H9 (cell line): ENCODE data around the gene NRG2. TPM values are rescaled to one million over a fixed set of nuclear protein-coding genes. Genes with fewer than 3 reads are reported as not detected.

Experiments used
- DNase-seq: peaks from one replicate; pipeline ENCODE4 v3.0.0-alpha.2; 2017
- H2AFZ ChIP-seq: one replicate; pipeline ENCODE4 v1.6.1; 2013; ENCODE audit warnings: mild to moderate bottlenecking, low read length, control low read depth, moderate library complexity
- H2AK5ac ChIP-seq: 2 replicates; pipeline ENCODE4 v1.6.1; 2013; ENCODE audit warnings: low read length, control low read depth, mixed read lengths; ENCODE audit not compliant: insufficient read length
- H2BK120ac ChIP-seq: one replicate; pipeline ENCODE4 v1.6.1; 2013; ENCODE audit warnings: low read depth, mild to moderate bottlenecking, low read length, control low read depth, inconsistent platforms; ENCODE audit not compliant: poor library complexity, severe bottlenecking
- H2BK12ac ChIP-seq: 2 replicates; pipeline ENCODE4 v1.6.1; 2013; ENCODE audit warnings: low read length, control low read depth, mixed read lengths, low read depth; ENCODE audit not compliant: insufficient read length
- H2BK15ac ChIP-seq: 2 replicates; pipeline ENCODE4 v1.6.1; 2013; ENCODE audit warnings: low read depth, low read length, control low read depth
- H2BK20ac ChIP-seq: one replicate; pipeline ENCODE4 v1.6.1; 2013; ENCODE audit warnings: low read depth, mild to moderate bottlenecking, low read length, control low read depth, inconsistent platforms; ENCODE audit not compliant: poor library complexity, severe bottlenecking
- H2BK5ac ChIP-seq: 2 replicates; pipeline ENCODE4 v1.6.1; 2013; ENCODE audit warnings: low read length, control low read depth, mixed read lengths; ENCODE audit not compliant: insufficient read length
- H3K14ac ChIP-seq: 2 replicates; pipeline ENCODE4 v1.6.1; 2013; ENCODE audit warnings: low read length, control low read depth; ENCODE audit not compliant: insufficient read depth
- H3K18ac ChIP-seq: 2 replicates; pipeline ENCODE4 v1.6.1; 2013; ENCODE audit warnings: low read depth, mild to moderate bottlenecking, mixed read lengths, low read length, control low read depth; ENCODE audit not compliant: insufficient read length
- H3K23ac ChIP-seq: 2 replicates; pipeline ENCODE4 v1.6.1; 2013; ENCODE audit warnings: low read length, control low read depth, mixed read lengths, low read depth; ENCODE audit not compliant: insufficient read length
- H3K23me2 ChIP-seq: 2 replicates; pipeline ENCODE4 v1.6.1; 2013; ENCODE audit warnings: low read depth, mild to moderate bottlenecking, mixed read lengths, low read length, control low read depth; ENCODE audit not compliant: insufficient read length, poor library complexity, severe bottlenecking
- H3K27ac ChIP-seq: 2 replicates; pipeline ENCODE4 v1.5.1; 2013; ENCODE audit warnings: low read length, control low read depth, mixed read lengths, low read depth; ENCODE audit not compliant: insufficient read length
- H3K27me3 ChIP-seq: 2 replicates; pipeline ENCODE4 v1.6.1; 2013; ENCODE audit warnings: low read length, control low read depth, inconsistent platforms; ENCODE audit not compliant: insufficient read depth
- H3K4ac ChIP-seq: 2 replicates; pipeline ENCODE4 v1.6.1; 2013; ENCODE audit warnings: low read depth, mild to moderate bottlenecking, control low read depth, inconsistent platforms, low read length, moderate library complexity
- H3K4me1 ChIP-seq: 2 replicates; pipeline ENCODE4 v1.6.1; 2013; ENCODE audit warnings: low read length, control low read depth, inconsistent platforms; ENCODE audit not compliant: insufficient read depth
- H3K4me2 ChIP-seq: 2 replicates; pipeline ENCODE4 v1.6.1; 2013; ENCODE audit warnings: low read length, control low read depth, mixed read lengths; ENCODE audit not compliant: insufficient read length, insufficient read depth
- H3K56ac ChIP-seq: 2 replicates; pipeline ENCODE4 v1.6.1; 2013; ENCODE audit warnings: low read depth, mild to moderate bottlenecking, mixed read lengths, low read length, control low read depth; ENCODE audit not compliant: insufficient read length
- H3K79me1 ChIP-seq: 2 replicates; pipeline ENCODE4 v1.6.1; 2013; ENCODE audit warnings: low read depth, mild to moderate bottlenecking, moderate library complexity, low read length, control low read depth, inconsistent platforms; ENCODE audit not compliant: insufficient read depth, poor library complexity, severe bottlenecking
- H3K79me2 ChIP-seq: 2 replicates; pipeline ENCODE4 v1.6.1; 2013; ENCODE audit warnings: low read length, control low read depth, inconsistent platforms; ENCODE audit not compliant: insufficient read depth
- H3K9ac ChIP-seq: 2 replicates; pipeline ENCODE4 v1.6.1; 2013; ENCODE audit warnings: low read length, control low read depth, mixed read lengths; ENCODE audit not compliant: insufficient read length; ENCODE audit errors: extremely low read depth
- H3K9me3 ChIP-seq: one replicate; pipeline ENCODE4 v1.6.1; 2013; ENCODE audit warnings: low read depth, low read length, inconsistent platforms; ENCODE audit not compliant: control insufficient read depth
- H3T11ph ChIP-seq: one replicate; pipeline ENCODE4 v1.6.1; 2013; ENCODE audit warnings: mild to moderate bottlenecking, low read length, control low read depth, inconsistent platforms
- H4K20me1 ChIP-seq: one replicate; pipeline ENCODE4 v1.6.1; 2013; ENCODE audit not compliant: control insufficient read depth, insufficient read length, insufficient read depth
- H4K5ac ChIP-seq: 2 replicates; pipeline ENCODE4 v1.6.1; 2013; ENCODE audit warnings: low read depth, mild to moderate bottlenecking, mixed read lengths, low read length, control low read depth; ENCODE audit not compliant: insufficient read length
- H4K8ac ChIP-seq: replicated peaks from 2 replicates; pipeline ENCODE4 v1.6.1; 2013; ENCODE audit warnings: low read length, control low read depth, mixed read lengths, low read depth; ENCODE audit not compliant: insufficient read length
- H4K91ac ChIP-seq: 2 replicates; pipeline ENCODE4 v1.6.1; 2013; ENCODE audit warnings: low read depth, mild to moderate bottlenecking, moderate library complexity, mixed read lengths, low read length, control low read depth; ENCODE audit not compliant: insufficient read length
- H3K27ac Mint-ChIP-seq, 3 experiments: 2 replicates in 2 of 3; 3 replicates in 1 of 3; pipeline ENCODE4 v1.8.0; 2020 to 2021; ENCODE audit warnings: mixed read lengths in 3 of 3, mild to moderate bottlenecking in 1 of 3, moderate library complexity in 1 of 3
- H3K27me3 Mint-ChIP-seq: 2 replicates; pipeline ENCODE4 v1.8.0; 2021; ENCODE audit warnings: low read depth, mild to moderate bottlenecking, moderate library complexity, mixed read lengths
- H3K36me3 Mint-ChIP-seq, 3 experiments: 2 replicates in 2 of 3; 3 replicates in 1 of 3; pipeline ENCODE4 v1.8.0; 2020 to 2021; ENCODE audit warnings: low read depth in 3 of 3, mixed read lengths in 3 of 3; ENCODE audit not compliant: insufficient read depth in 1 of 3
- H3K4me1 Mint-ChIP-seq, 2 experiments: 2 replicates each; pipeline ENCODE4 v1.8.0; 2020; ENCODE audit warnings: mixed read lengths in 2 of 2
- H3K4me3 Mint-ChIP-seq, 2 experiments: 2 replicates in 1 of 2; 3 replicates in 1 of 2; pipeline ENCODE4 v1.8.0; 2020 to 2021; ENCODE audit warnings: mild to moderate bottlenecking in 2 of 2, mixed read lengths in 2 of 2, moderate library complexity in 1 of 2
- H3K9me3 Mint-ChIP-seq, 2 experiments: 2 replicates in 1 of 2; 3 replicates in 1 of 2; pipeline ENCODE4 v1.8.0; 2020; ENCODE audit warnings: mild to moderate bottlenecking in 2 of 2, mixed read lengths in 2 of 2, moderate library complexity in 1 of 2
- CTCF ChIP-seq: fragments of 200-600 bp; sonication (generic); conservative IDR thresholded peaks from 3 replicates; pipeline ENCODE4 v1.8.0; 2021; ENCODE audit warnings: antibody characterized with exemption, mild to moderate bottlenecking
- total RNA-seq: library from RNA; stranded (reverse); gene quantifications from 2 replicates; pipeline ENCODE4 v1.2.1, GENCODE V29; 2021

NRG2 gene
- total RNA-seq, 1 experiment from 2014 or later, result not detected

GRCh38 chr5:139799359-139799758 lies 243.7 kb downstream of the NRG2 start:
- H3K27ac Mint-ChIP-seq, result no peak overlapping the region
- Histone ChIP-seq H4K5ac (no peak overlapping the region), H4K8ac (no peak overlapping the region), H2BK15ac (no peak overlapping the region), H3K79me2 (no peaks in the 10 kb centered on the region), H3K9ac (no peak overlapping the region), H3K23me2 (peaks cover 5% of the 10 kb centered on the region), H3K4me2 (no peak overlapping the region), H2AFZ (no peak overlapping the region), H2BK120ac (no peak overlapping the region), H3K79me1 (no peaks in the 10 kb centered on the region), H3K4ac (no peak overlapping the region), H3K23ac (no peak overlapping the region), H3K4me1 (no peaks in the 10 kb centered on the region), H3K27me3 (peaks cover 29% of the 10 kb centered on the region; the same call in 1 of the 2 replicates), H2AK5ac (no peak overlapping the region), H3K56ac (no peak overlapping the region), H3K18ac (no peak overlapping the region), H3K14ac (no peak overlapping the region), H3T11ph (no peak overlapping the region), H3K9me3 (no peaks in the 10 kb centered on the region), H3K27ac (no peak overlapping the region), H4K20me1 (no peaks in the 10 kb centered on the region), H2BK5ac (no peak overlapping the region), H2BK20ac (no peak overlapping the region), H2BK12ac (no peak overlapping the region), H4K91ac (no peak overlapping the region)
- no peak for TF ChIP-seq CTCF
- no peaks in the 10 kb centered on the region for H3K36me3 Mint-ChIP-seq
- DNase-seq, result no peak
- no peak overlapping the region for H3K4me3 Mint-ChIP-seq
- H3K4me1 Mint-ChIP-seq, result peaks cover 4 to 6% of the 10 kb centered on the region in 2 experiments; a peak in 3 of 4 replicates
- H3K9me3 Mint-ChIP-seq, result no peaks in the 10 kb centered on the region; a peak in 2 of 5 replicates
- peaks cover 93% of the 10 kb centered on the region for H3K27me3 Mint-ChIP-seq
